Colon (tissue), 2 donors: ENCODE results near the gene SLC22A12.

Experiments used
- FAIRE-seq: peaks from 2 replicates; lab custom pipeline; 2012; peaks lifted over from hg19 to GRCh38; lab: Jason Lieb, UNC
- donor health status: control.
- donor health status: control.

Gene SLC22A12

GRCh38 chr11:64650923-64651523, 60.0 kb downstream of the SLC22A12 start:
- FAIRE-seq = no peak
